Lung (tissue), 12 donors: ENCODE data around the gene NLRP12. TPM values are rescaled to one million over a fixed set of nuclear protein-coding genes. Genes with fewer than 3 reads are reported as not detected.

Experiments used
- ATAC-seq: fragments of 200-7000 bp; cut with Tn5 transposase; one replicate; pipeline ENCODE4 v1.9.1; 2020; ENCODE audit warnings: moderate number of reproducible peaks; ENCODE audit not compliant: insufficient read depth, low FRiP score
- DNase-seq, 3 donors: peaks; one replicate each; pipeline ENCODE4 v3.0.0-alpha.2; 2013 to 2017
- H3K27ac ChIP-seq, 2 donors: one replicate each; pipeline ENCODE4 v1.5.1; 2013; ENCODE audit warnings: mild to moderate bottlenecking in 2 of 2, moderate library complexity in 2 of 2, control low read depth in 1 of 2, inconsistent platforms in 1 of 2, low read depth in 1 of 2, low read length in 1 of 2
- H3K27me3 ChIP-seq, 3 donors: one replicate each; pipeline ENCODE4 v1.5.1; 2013; ENCODE audit warnings: low read length in 2 of 3; ENCODE audit not compliant: control insufficient read depth in 3 of 3, insufficient read depth in 3 of 3
- H3K36me3 ChIP-seq, 4 donors: one replicate each; pipeline ENCODE4 v1.5.1; 2013; ENCODE audit warnings: low read length in 4 of 4, mild to moderate bottlenecking in 1 of 4, moderate library complexity in 1 of 4; ENCODE audit not compliant: control insufficient read depth in 4 of 4, insufficient read depth in 4 of 4
- H3K4me1 ChIP-seq, 5 donors: one replicate each; pipeline ENCODE4 v1.5.1; 2013; ENCODE audit warnings: low read length in 5 of 5, mild to moderate bottlenecking in 2 of 5, moderate library complexity in 1 of 5; ENCODE audit not compliant: control insufficient read depth in 5 of 5, insufficient read depth in 5 of 5
- H3K4me3 ChIP-seq: one replicate; pipeline ENCODE4 v1.5.1; 2013; ENCODE audit warnings: mild to moderate bottlenecking, control low read depth, moderate library complexity
- H3K9ac ChIP-seq, 2 donors: one replicate each; pipeline ENCODE4 v1.5.1; 2013; ENCODE audit warnings: low read length in 2 of 2, control low read depth in 1 of 2; ENCODE audit not compliant: insufficient read depth in 1 of 2
- H3K9me3 ChIP-seq, 4 donors: one replicate each; pipeline ENCODE4 v1.5.1; 2013; ENCODE audit warnings: low read length in 3 of 4, mild to moderate bottlenecking in 1 of 4, moderate library complexity in 1 of 4; ENCODE audit not compliant: control insufficient read depth in 4 of 4, insufficient read depth in 3 of 4
- CTCF ChIP-seq: IDR thresholded peaks from 2 replicates; pipeline ENCODE4 v1.5.1; 2012; ENCODE audit warnings: mild to moderate bottlenecking; ENCODE audit errors: control extremely low read depth, extremely low read depth
- WGBS, 2 donors: extraction: QIAGEN DNeasy Blood & Tissue Kit; methylation state at CpG; one replicate each; pipeline ENCODE4 v1.1.7; 2013; 5-methylcytosine and 5-hydroxymethylcytosine counted together
- polyA plus RNA-seq, 2 donors: library from polyadenylated mRNA; stranded (reverse); fragments of 200-250 nt; gene quantifications; one replicate each; pipeline ENCODE4 v1.2.1, GENCODE V29; 2013
- total RNA-seq, 2 donors: library from RNA; depleted of rRNA in 1 of 2; stranded (reverse); fragments of >200 nt in 1 of 2; gene quantifications; one replicate each; pipeline ENCODE4 v1.2.1, GENCODE V29; 2014 to 2021
- donor health status: control.
- donor health status: control.
- donor health status: Bipolar disorder and iron deficiency.
- donor health status: healthy.
- donor health status: DM: yes; HTN: yes; CAD: no.

The NLRP12 gene
- total and polyA plus RNA-seq, 4 donors: 1.1 to 11.5 (median 5.8) TPM

DNA sequence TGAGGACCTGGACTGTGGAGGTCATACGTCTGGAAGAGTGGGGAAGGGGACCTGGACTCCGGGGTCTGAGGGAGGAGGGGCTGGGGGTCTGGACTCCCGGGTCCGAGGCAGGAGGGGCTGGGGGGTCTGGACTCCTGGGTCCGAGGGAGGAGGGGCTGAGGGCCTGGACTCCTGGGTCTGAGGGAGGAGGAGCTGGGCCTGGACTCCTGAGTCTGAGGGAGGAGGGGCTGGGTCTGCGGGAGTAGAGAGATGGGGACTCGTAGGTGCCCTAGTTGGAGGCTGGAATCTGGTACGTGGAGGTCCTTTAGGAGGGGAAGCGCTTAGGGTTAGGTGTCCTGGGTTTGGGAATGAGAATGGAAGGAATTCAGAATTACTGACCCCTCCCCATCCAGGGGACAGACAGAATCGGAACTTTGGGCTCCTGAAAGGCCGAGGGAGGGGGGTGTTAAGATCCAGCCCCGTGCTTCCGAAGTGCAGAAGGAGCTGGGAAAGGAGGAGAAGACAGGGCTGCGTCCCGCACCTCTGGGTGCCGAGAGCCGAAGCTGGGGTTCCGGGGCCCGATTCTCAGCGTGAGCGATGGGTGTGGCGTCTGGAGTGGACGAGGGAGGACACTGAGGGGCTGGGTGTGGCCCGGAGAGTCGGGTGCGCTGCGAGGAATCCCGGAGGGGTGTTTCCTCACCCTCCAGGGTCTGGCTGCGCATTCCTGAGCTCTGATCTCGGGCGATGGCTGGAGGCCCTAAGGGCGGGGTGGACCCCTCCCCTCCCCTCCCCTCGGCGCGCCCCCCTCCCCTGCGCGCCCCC lies 44.2 kb upstream of the NLRP12 start:
- Histone ChIP-seq H3K27ac (peak overlapping the region; percentile 97 to 98), H3K9ac (peak overlapping the region; percentile 81 to 91), H3K4me1 (peaks cover 0 to 13% (median 11%) of the 10 kb centered on the region in 5 donors), H3K27me3 (peaks cover 0 to 2% (median 0%) of the 10 kb centered on the region in 3 donors), H3K4me3 (peak overlapping the region; percentile 71), H3K9me3 (no peaks in the 10 kb centered on the region), H3K36me3 (peaks cover 1 to 5% (median 4%) of the 10 kb centered on the region in 4 donors)
- no peak for TF ChIP-seq CTCF
- 0 to 1% methylated on average over 36 to 37 of the region's 37 CpGs for WGBS, 2 donors
- peak; percentile 52 to 82 (median 78) for DNase-seq
- peak; percentile 14 for ATAC-seq

DNA sequence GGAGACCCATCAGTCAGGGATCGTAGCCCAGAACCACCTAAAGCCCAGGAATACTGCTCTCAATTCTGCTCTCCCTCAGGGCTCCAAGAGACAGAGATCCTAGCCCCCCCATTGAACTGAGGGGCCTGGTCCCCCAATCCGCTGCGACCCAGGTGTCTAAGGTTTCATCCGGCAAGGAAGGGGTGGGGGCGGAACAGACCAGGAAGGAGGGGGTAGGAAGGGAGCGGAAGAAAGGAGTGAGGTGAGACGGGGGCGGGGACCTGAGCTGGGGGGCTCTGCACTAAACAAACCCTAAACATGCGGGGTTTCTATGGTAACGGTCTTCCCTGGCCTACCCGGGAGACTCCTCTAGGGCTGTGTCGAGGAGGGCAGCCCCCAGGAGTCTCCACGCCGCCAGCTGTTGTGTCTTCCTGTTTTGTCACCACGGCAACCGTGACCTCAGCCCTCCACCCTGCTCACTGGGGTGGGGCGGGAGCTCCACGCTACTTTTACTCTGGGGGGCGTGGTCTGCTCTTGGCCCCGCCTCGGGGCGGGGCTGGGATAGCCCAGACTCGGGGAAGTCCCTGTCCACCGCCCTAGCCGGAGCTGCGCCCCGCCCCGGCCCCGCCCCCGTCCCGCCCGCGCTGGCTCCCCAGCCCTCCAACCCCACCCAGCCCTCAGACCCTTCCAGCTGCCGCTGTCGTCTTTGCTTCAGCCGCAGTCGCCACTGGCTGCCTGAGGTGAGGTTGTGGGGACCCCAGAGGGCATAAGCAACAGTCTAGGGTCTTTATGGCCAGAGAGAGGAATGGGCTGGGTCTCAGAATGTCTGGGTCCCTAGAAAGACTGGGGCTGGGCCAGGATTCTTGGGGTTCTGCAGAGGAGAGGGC lies 43.3 kb upstream of the NLRP12 start, which contains the start of gene MYADM:
TSS of gene MYADM (plus strand) at position 659 of the 866 bp plus-strand sequence. CDS start 5,647 bp downstream, outside the sequence.
- peaks cover 0 to 13% (median 11%) of the 10 kb centered on the region in 5 donors for H3K4me1 ChIP-seq
- no peak for TF ChIP-seq CTCF
- H3K4me3 ChIP-seq: peak within 1 kb of the TSS; percentile 71
- H3K9ac ChIP-seq: peak within 1 kb of the TSS; percentile 81 to 91
- peak within 1 kb of the TSS; percentile 97 to 98 for H3K27ac ChIP-seq
- WGBS, 2 donors: 2 to 4% methylated on average over 32 to 37 of the region's 37 CpGs
- ATAC-seq (peak; percentile 87), DNase-seq (peak; percentile 99 to 100 (median 99))
- peaks cover 0 to 4% (median 1%) of the 10 kb centered on the region in 4 donors for H3K36me3 ChIP-seq
- H3K27me3 ChIP-seq: peaks cover 0 to 2% (median 0%) of the 10 kb centered on the region in 3 donors
- H3K9me3 ChIP-seq: no peaks in the 10 kb centered on the region

- Histone ChIP-seq H3K36me3 (peaks cover 0 to 4% (median 1%) of the 10 kb centered on the region in 4 donors), H3K4me3 (no peak overlapping the region), H3K9ac (peak overlapping the region; percentile 69 to 89), H3K4me1 (peaks cover 0 to 13% (median 11%) of the 10 kb centered on the region in 5 donors), H3K27ac (peak overlapping the region; percentile 89 to 93), H3K27me3 (peaks cover 0 to 2% (median 0%) of the 10 kb centered on the region in 3 donors), H3K9me3 (no peaks in the 10 kb centered on the region)
- no peak for TF ChIP-seq CTCF
- ATAC-seq (no peak), DNase-seq (peak in 2 of 3 donors; percentile 46 to 57)
- WGBS, 2 donors: 33 to 46% methylated on average over 14 of the region's 14 CpGs
Measured at GRCh38 chr19:53866865-53867224, 42.7 kb upstream of the NLRP12 start.
